DOHH2 (cell line): Measurements from ENCODE around the gene SUPT5H.

Experiments
- H3F3A ChIP-seq: fragments of 200-600 bp; sonication (generic), shearing (Covaris generic); 2 replicates; pipeline ENCODE4 v1.6.0; 2016; ENCODE audit warnings: antibody characterized with exemption, mild to moderate bottlenecking; ENCODE audit not compliant: control insufficient read depth, insufficient read depth
- H3K27ac ChIP-seq: fragments of 200-600 bp; sonication (generic); 2 replicates; pipeline ENCODE4 v1.5.1; 2014; ENCODE audit warnings: low read depth, mild to moderate bottlenecking, low read length, moderate library complexity
- H3K27me3 ChIP-seq: fragments of 200-600 bp; sonication (generic); 2 replicates; pipeline ENCODE4 v1.6.1; 2014; ENCODE audit warnings: mild to moderate bottlenecking, low read length, mixed read lengths; ENCODE audit not compliant: control insufficient read depth
- H3K36me3 ChIP-seq: fragments of 200-600 bp; sonication (generic); 2 replicates; pipeline ENCODE4 v1.6.1; 2014; ENCODE audit warnings: mild to moderate bottlenecking, low read length, moderate library complexity, mixed read lengths; ENCODE audit not compliant: control insufficient read depth
- H3K4me1 ChIP-seq: fragments of 200-600 bp; sonication (generic); 2 replicates; pipeline ENCODE4 v1.6.1; 2014; ENCODE audit warnings: mild to moderate bottlenecking, low read length, mixed read lengths; ENCODE audit not compliant: control insufficient read depth
- H3K4me2 ChIP-seq: fragments of 200-600 bp; sonication (generic); 2 replicates; pipeline ENCODE4 v1.6.0; 2014; ENCODE audit warnings: mild to moderate bottlenecking, low read length, moderate library complexity
- H3K4me3 ChIP-seq: fragments of 200-600 bp; sonication (generic); 2 replicates; pipeline ENCODE4 v1.5.1; 2014; ENCODE audit warnings: mild to moderate bottlenecking, low read length, mixed read lengths
- H3K79me2 ChIP-seq: fragments of 200-600 bp; sonication (generic); 2 replicates; pipeline ENCODE4 v1.6.1; 2014; ENCODE audit warnings: mild to moderate bottlenecking, low read length, mixed read lengths; ENCODE audit not compliant: control insufficient read depth
- H3K9me2 ChIP-seq: fragments of 200-600 bp; sonication (generic); replicated peaks from 2 replicates; pipeline ENCODE4 v1.6.1; 2014; ENCODE audit warnings: mild to moderate bottlenecking, low read length, mixed read lengths; ENCODE audit not compliant: control insufficient read depth
- H3K9me3 ChIP-seq: fragments of 200-600 bp; sonication (generic); 2 replicates; pipeline ENCODE4 v1.6.1; 2014; ENCODE audit warnings: antibody characterized with exemption, low read length, mixed read lengths; ENCODE audit not compliant: control insufficient read depth, insufficient read depth
- H4K20me1 ChIP-seq: fragments of 200-600 bp; sonication (generic); 2 replicates; pipeline ENCODE4 v1.6.0; 2014; ENCODE audit warnings: low read depth, mild to moderate bottlenecking, antibody characterized with exemption, low read length, moderate library complexity; ENCODE audit not compliant: control insufficient read depth, insufficient read depth
- CTCF ChIP-seq: fragments of 200-600 bp; sonication (generic); IDR thresholded peaks from one replicate; pipeline ENCODE4 v1.5.1; 2014; ENCODE audit warnings: antibody characterized with exemption, mild to moderate bottlenecking, low read depth, low read length; ENCODE audit not compliant: poor library complexity, severe bottlenecking
- EZH2phosphoT487 ChIP-seq: fragments of 200-600 bp; sonication (generic); IDR thresholded peaks from 2 replicates; pipeline ENCODE4 v1.6.1; 2017; ENCODE audit warnings: borderline replicate concordance, mild to moderate bottlenecking, antibody characterized with exemption, low read length, moderate library complexity, mixed read lengths

Gene SUPT5H

GRCh38 chr19:39498798-39499642 lies 53.6 kb downstream of the SUPT5H start, which contains the start of gene DLL3:
DLL3 (plus strand) TSS chr19:39498947; CDS start chr19:39498975, 28 bp downstream.
- TF ChIP-seq EZH2phosphoT487 (no peak), CTCF (no peak)
- Histone ChIP-seq H4K20me1 (no peaks in the 10 kb centered on the region), H3K9me2 (no peaks in the 10 kb centered on the region), H3K9me3 (no peaks in the 10 kb centered on the region), H3F3A (no peaks in the 10 kb centered on the region; the same call in 1 of the 2 replicates), H3K36me3 (no peaks in the 10 kb centered on the region), H3K4me3 (peak within 1 kb of the TSS; percentile 56), H3K4me2 (peak within 1 kb of the TSS; percentile 68), H3K79me2 (no peaks in the 10 kb centered on the region), H3K27ac (no peak within 1 kb of the TSS), H3K27me3 (peaks cover 36% of the 10 kb centered on the region), H3K4me1 (peaks cover 31% of the 10 kb centered on the region)

GRCh38 chr19:39499932-39500331 lies 54.5 kb downstream of the SUPT5H start:
- H3K79me2 ChIP-seq, result no peaks in the 10 kb centered on the region
- no peaks in the 10 kb centered on the region for H3K9me2 ChIP-seq
- no peaks in the 10 kb centered on the region for H3K36me3 ChIP-seq
- no peak overlapping the region for H3K4me3 ChIP-seq
- H3K27ac ChIP-seq, result no peak overlapping the region
- peaks cover 31% of the 10 kb centered on the region for H3K4me1 ChIP-seq
- no peaks in the 10 kb centered on the region for H3F3A ChIP-seq
- TF ChIP-seq EZH2phosphoT487 (no peak), CTCF (no peak)
- H3K4me2 ChIP-seq, result no peak overlapping the region
- H3K27me3 ChIP-seq, result peaks cover 36% of the 10 kb centered on the region
- H3K9me3 ChIP-seq, result no peaks in the 10 kb centered on the region
- H4K20me1 ChIP-seq, result no peaks in the 10 kb centered on the region

DNA sequence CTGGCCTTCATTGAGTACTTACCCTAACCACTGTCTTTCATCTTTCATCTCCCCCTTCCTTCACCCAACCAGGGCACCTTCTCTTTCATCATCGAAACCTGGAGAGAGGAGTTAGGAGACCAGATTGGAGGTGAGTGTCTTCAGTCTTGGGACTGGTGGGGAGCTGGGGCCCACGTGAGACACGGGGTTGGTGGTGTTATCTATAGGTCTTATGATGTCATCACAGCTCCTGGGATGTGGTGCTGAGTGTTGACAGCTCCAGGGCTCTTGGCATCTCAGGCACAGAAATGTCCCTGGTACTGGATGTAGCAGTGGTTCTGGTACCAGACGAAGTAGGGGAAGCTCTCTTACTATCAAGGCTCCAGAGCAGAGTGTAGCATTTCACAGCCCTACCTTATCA lies 55.2 kb downstream of the SUPT5H start:
- H3K27ac ChIP-seq, result no peak overlapping the region
- H3K9me3 ChIP-seq, result no peaks in the 10 kb centered on the region
- no peaks in the 10 kb centered on the region for H3K79me2 ChIP-seq
- H3K4me1 ChIP-seq, result peaks cover 31% of the 10 kb centered on the region
- H3K9me2 ChIP-seq, result no peaks in the 10 kb centered on the region
- H3K27me3 ChIP-seq, result peaks cover 36% of the 10 kb centered on the region
- no peaks in the 10 kb centered on the region for H4K20me1 ChIP-seq
- H3K4me3 ChIP-seq, result no peak overlapping the region
- no peaks in the 10 kb centered on the region for H3F3A ChIP-seq
- H3K36me3 ChIP-seq, result no peaks in the 10 kb centered on the region
- TF ChIP-seq EZH2phosphoT487 (no peak), CTCF (no peak)
- H3K4me2 ChIP-seq, result no peak overlapping the region
